DND-41 (cell line): ENCODE data around the gene OPCML.

Source experiments
- ATAC-seq: fragments of 200-7000 bp; cut with Tn5 transposase; 3 replicates; pipeline ENCODE4 v1.9.1; 2021; ENCODE audit warnings: low read depth; ENCODE audit not compliant: insufficient read depth
- DNase-seq: peaks from one replicate; pipeline ENCODE4 v3.0.0-alpha.2; 2020
- H2AFZ ChIP-seq: 2 replicates; pipeline ENCODE4 v1.6.0; 2012; ENCODE audit warnings: low read depth, low read length
- H3K27ac ChIP-seq: 2 replicates; pipeline ENCODE4 v1.5.1; 2012; ENCODE audit warnings: low read length, inconsistent platforms
- H3K27me3 ChIP-seq: fragments of 200-600 bp; sonication (generic); 2 replicates; pipeline ENCODE4 v1.6.0; 2012; ENCODE audit warnings: low read length, mild to moderate bottlenecking, inconsistent platforms; ENCODE audit not compliant: insufficient read depth, poor library complexity
- H3K36me3 ChIP-seq: 2 replicates; pipeline ENCODE4 v1.5.1; 2012; ENCODE audit warnings: low read length, inconsistent platforms; ENCODE audit not compliant: insufficient read depth
- H3K4me1 ChIP-seq: 2 replicates; pipeline ENCODE4 v1.5.1; 2012; ENCODE audit warnings: mild to moderate bottlenecking, low read length; ENCODE audit not compliant: insufficient read depth
- H3K4me2 ChIP-seq: 2 replicates; pipeline ENCODE4 v1.6.0; 2012; ENCODE audit warnings: mild to moderate bottlenecking, moderate library complexity, low read length, inconsistent platforms; ENCODE audit not compliant: insufficient read depth
- H3K4me3 ChIP-seq, 2 experiments: fragments of 200-600 bp in 1 of 2; shearing (Covaris generic) in 1 of 2; 2 replicates each; pipeline ENCODE4 v1.5.1; 2012 to 2016; ENCODE audit warnings: inconsistent platforms in 2 of 2, low read length in 2 of 2, mild to moderate bottlenecking in 2 of 2, low read depth in 1 of 2, moderate library complexity in 1 of 2
- H3K79me2 ChIP-seq: 2 replicates; pipeline ENCODE4 v1.6.0; 2012; ENCODE audit warnings: low read length, inconsistent platforms; ENCODE audit not compliant: insufficient read depth
- H3K9ac ChIP-seq: 2 replicates; pipeline ENCODE4 v1.6.0; 2012; ENCODE audit warnings: low read depth, mild to moderate bottlenecking, inconsistent platforms, low read length, moderate library complexity
- H3K9me3 ChIP-seq: 2 replicates; pipeline ENCODE4 v1.5.1; 2012; ENCODE audit warnings: low read length, moderate library complexity, mild to moderate bottlenecking, inconsistent platforms; ENCODE audit not compliant: insufficient read depth, severe bottlenecking
- H4K20me1 ChIP-seq: 2 replicates; pipeline ENCODE4 v1.6.0; 2012; ENCODE audit warnings: low read length; ENCODE audit not compliant: insufficient read depth
- CTCF ChIP-seq: IDR thresholded peaks from 2 replicates; pipeline ENCODE4 v1.5.1; 2012; ENCODE audit warnings: borderline replicate concordance, low read length, moderate library complexity, mild to moderate bottlenecking; ENCODE audit not compliant: poor library complexity, severe bottlenecking; ENCODE audit errors: extremely low read depth
- EZH2 ChIP-seq: IDR thresholded peaks from 3 replicates; pipeline ENCODE4 v1.6.1; 2012; ENCODE audit warnings: borderline replicate concordance, low read depth, mild to moderate bottlenecking, moderate library complexity, low read length, inconsistent platforms; ENCODE audit not compliant: severe bottlenecking

The OPCML gene

GRCh38 chr11:132692891-132693290 lies 839.4 kb downstream of the OPCML start:
- TF ChIP-seq CTCF (no peak), EZH2 (no peak)
- Histone ChIP-seq H2AFZ (no peak overlapping the region), H3K27me3 (no peaks in the 10 kb centered on the region), H3K9me3 (no peaks in the 10 kb centered on the region), H3K36me3 (no peaks in the 10 kb centered on the region), H3K4me2 (no peak overlapping the region), H3K79me2 (no peaks in the 10 kb centered on the region), H4K20me1 (no peaks in the 10 kb centered on the region), H3K4me1 (no peaks in the 10 kb centered on the region), H3K27ac (no peak overlapping the region), H3K4me3 (no peak overlapping the region), H3K9ac (no peak overlapping the region)
- DNase-seq (no peak), ATAC-seq (no peak)

GRCh38 chr11:132691848-132692550 lies 840.3 kb downstream of the OPCML start:
- H3K4me1 ChIP-seq: peaks cover 1% of the 10 kb centered on the region; the same call in 1 of the 2 replicates
- H3K27ac ChIP-seq: no peak overlapping the region
- no peak overlapping the region for H3K4me2 ChIP-seq
- ATAC-seq (no peak), DNase-seq (no peak)
- no peaks in the 10 kb centered on the region for H3K79me2 ChIP-seq
- no peaks in the 10 kb centered on the region for H3K36me3 ChIP-seq
- H4K20me1 ChIP-seq: no peaks in the 10 kb centered on the region
- no peaks in the 10 kb centered on the region for H3K27me3 ChIP-seq
- H2AFZ ChIP-seq: no peak overlapping the region
- no peak overlapping the region for H3K4me3 ChIP-seq
- H3K9me3 ChIP-seq: no peaks in the 10 kb centered on the region
- H3K9ac ChIP-seq: no peak overlapping the region
- no peak for TF ChIP-seq CTCF
- TF ChIP-seq EZH2: no peak

- no peaks in the 10 kb centered on the region for H4K20me1 ChIP-seq
- no peak for DNase-seq
- peaks cover 27% of the 10 kb centered on the region for H3K4me1 ChIP-seq
- H3K36me3 ChIP-seq: no peaks in the 10 kb centered on the region
- no peak for TF ChIP-seq EZH2
- no peak for TF ChIP-seq CTCF
- H3K4me3 ChIP-seq: no peak overlapping the region
- H2AFZ ChIP-seq: no peak overlapping the region
- H3K9ac ChIP-seq: no peak overlapping the region
- H3K4me2 ChIP-seq: no peak overlapping the region
- ATAC-seq: no peak
- H3K9me3 ChIP-seq: no peaks in the 10 kb centered on the region
- no peaks in the 10 kb centered on the region for H3K79me2 ChIP-seq
- no peaks in the 10 kb centered on the region for H3K27me3 ChIP-seq
- no peak overlapping the region for H3K27ac ChIP-seq
These were observed 845.4 kb downstream of the OPCML start for GRCh38 chr11:132686886-132687285.

- TF ChIP-seq EZH2: no peak
- no peak for TF ChIP-seq CTCF
- no peak overlapping the region for H3K4me3 ChIP-seq
- peaks cover 27% of the 10 kb centered on the region for H3K4me1 ChIP-seq
- 0 out of 2 replicates have a peak overlapping the region, but pooled peaks have one; percentile 12 for H3K9ac ChIP-seq
- H3K4me2 ChIP-seq: peak overlapping the region; percentile 50
- ATAC-seq (peak; percentile 92), DNase-seq (peak; percentile 79)
- no peaks in the 10 kb centered on the region for H3K27me3 ChIP-seq
- H3K36me3 ChIP-seq: no peaks in the 10 kb centered on the region
- no peaks in the 10 kb centered on the region for H4K20me1 ChIP-seq
- no peaks in the 10 kb centered on the region for H3K9me3 ChIP-seq
- H3K27ac ChIP-seq: peak overlapping the region; percentile 58
- no peaks in the 10 kb centered on the region for H3K79me2 ChIP-seq
- no peak overlapping the region for H2AFZ ChIP-seq
These were observed 847.1 kb downstream of the OPCML start for GRCh38 chr11:132685174-132685611.
